ENCODE measurements around the gene TNS2.

The TNS2 gene

DNA sequence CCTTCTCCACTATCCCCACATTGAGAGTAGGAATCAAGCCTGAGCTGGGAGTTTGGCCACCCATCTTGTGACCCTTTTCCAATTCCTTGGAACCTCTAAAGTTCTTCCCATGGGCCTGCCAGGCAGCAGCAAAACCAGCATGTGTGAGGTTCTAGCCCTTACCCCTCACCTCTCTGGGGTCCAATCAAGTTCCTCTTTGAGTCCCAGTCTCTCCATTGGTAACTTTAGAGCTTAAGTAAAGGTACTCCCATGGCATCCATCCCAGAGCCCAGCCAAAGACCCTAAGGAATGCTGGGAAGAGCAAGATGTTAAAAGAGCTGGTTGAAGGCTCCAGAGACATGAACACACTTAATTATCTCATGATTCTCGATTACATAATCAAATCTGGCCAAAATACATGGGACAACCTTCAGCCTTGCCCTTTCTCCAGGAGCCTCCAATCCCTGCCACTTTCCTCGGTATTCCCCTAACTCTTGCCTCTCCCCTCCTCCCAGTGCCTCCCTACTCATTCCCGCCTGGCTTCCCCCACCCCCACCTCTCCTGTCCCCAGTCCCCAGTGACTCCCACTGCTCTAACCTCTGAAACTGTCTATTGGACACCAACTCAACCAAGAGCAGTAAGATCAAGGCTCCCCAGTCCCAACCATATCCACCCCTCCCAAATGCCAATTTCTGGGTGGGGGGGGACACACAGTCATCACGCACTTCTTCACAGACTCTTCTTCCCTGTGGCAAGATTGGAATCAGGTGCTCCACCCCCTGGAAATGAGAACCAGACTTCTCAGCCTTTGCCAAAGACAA lies 4.8 kb upstream of the TNS2 start:
- peak; percentile 20 for DNase-seq (ENCODE audit: low spot score)
- TF ChIP-seq CTCF (IDR thresholded peaks at IDR 0.05; ENCODE audit: extremely low read depth, missing control alignments) = no peak

GRCh38 chr12:53045696-53046045 lies 4.2 kb upstream of the TNS2 start:
- TF ChIP-seq CTCF (IDR thresholded peaks at IDR 0.05; ENCODE audit: extremely low read depth, missing control alignments) = no peak
- peak; percentile 11 for DNase-seq (ENCODE audit: low spot score)

DNA sequence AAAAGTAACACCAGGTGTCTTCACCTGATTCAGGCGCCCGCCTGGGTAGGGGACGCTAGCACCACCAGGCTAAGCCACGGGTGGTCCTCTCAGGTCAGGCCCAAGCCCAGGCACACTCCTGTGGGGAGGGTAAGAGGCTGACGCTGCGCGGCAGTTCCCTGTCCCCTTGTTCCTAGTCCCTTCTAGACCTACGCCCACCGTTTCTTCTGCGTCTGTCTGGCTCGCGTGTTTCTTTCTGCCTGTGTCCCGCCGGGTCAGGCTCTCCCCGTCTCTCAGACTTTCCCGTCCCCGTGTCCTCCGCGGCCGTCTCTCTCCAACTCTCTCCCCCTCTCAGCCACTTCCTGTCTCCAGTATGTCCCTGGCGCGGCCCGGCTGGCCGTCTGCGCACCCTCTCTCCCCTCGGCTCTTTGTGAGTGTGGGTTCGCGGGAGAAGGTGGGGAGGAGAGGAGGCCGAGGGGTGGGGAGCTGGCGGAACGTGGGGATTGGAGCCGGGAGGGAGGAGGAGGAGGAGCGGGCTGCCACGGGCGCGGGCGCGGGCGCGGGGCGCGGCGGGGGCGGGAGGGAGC lies 3.1 kb upstream of the TNS2 start:
- DNase-seq (ENCODE audit: low spot score) = no peak
- no peak for TF ChIP-seq CTCF (IDR thresholded peaks at IDR 0.05; ENCODE audit: extremely low read depth, missing control alignments)

DNA sequence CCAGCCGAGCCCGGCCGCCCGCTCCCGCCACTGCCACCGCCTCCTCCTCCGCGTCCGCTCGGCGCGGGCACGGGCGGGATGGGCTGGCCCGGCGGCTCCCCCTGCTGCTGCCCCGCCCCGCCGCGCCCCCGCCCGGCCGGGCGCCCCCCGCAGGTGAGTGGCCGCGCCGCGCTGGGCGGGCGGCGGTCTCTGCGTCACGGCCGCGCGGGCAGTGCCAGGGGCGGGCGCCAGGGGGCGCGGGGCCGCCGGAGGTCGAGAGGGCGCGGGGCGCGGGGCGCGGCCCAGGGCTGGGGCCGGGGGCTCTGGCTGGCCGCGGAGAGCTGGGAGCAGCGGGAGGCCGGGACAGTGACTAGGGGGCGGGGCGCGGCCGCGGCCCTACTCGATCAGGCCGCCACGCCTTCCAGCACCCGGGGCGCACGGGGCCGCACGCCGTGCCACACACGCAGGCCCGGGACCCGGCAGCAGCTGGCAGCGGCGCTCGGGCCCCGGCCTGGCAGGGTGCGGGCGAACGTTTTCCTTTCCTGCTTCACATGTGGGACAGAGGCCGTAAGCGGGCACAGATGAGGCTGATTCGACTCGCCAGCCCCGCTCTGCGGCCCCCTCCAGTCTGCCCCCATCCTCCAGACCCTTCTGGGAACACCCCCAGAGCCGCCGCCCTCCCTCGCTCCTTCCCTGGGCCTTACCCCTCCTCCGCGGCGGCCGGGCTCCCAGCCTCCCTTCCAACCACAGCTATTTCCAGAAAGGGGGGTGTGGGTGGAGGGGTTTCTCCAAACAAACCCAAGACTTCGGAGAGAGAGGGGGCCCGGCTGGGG lies 2.4 kb upstream of the TNS2 start:
- peak; percentile 95 for DNase-seq (ENCODE audit: low spot score)
- TF ChIP-seq CTCF (IDR thresholded peaks at IDR 0.05; ENCODE audit: extremely low read depth, missing control alignments) = peak; percentile 81

GRCh38 chr12:53048033-53048779 lies 1.7 kb upstream of the TNS2 start:
- TF ChIP-seq CTCF (IDR thresholded peaks at IDR 0.05; ENCODE audit: extremely low read depth, missing control alignments) = no peak
- DNase-seq (ENCODE audit: low spot score) = no peak

GRCh38 chr12:53048780-53049401 lies 974 bp upstream of the TNS2 start:
- DNase-seq (ENCODE audit: low spot score) = no peak
- no peak for TF ChIP-seq CTCF (IDR thresholded peaks at IDR 0.05; ENCODE audit: extremely low read depth, missing control alignments)
